SU-DHL-6 (cell line): ENCODE measurements around the gene TMLHE.

Experiments used
- CTCF ChIP-seq: fragments of 200-600 bp; sonication (generic); IDR thresholded peaks from one replicate; pipeline ENCODE4 v1.5.1; 2017; ENCODE audit warnings: antibody characterized with exemption, mild to moderate bottlenecking, low read length, moderate library complexity; ENCODE audit not compliant: insufficient read depth, poor library complexity, severe bottlenecking
- EZH2phosphoT487 ChIP-seq: fragments of 200-600 bp; sonication (generic), shearing (Covaris generic); conservative IDR thresholded peaks from 2 replicates; pipeline ENCODE4 v1.6.1; 2018; ENCODE audit warnings: mild to moderate bottlenecking, antibody characterized with exemption, low read length, moderate library complexity, mixed read lengths

- TF ChIP-seq CTCF: no peak
- no peak for TF ChIP-seq EZH2phosphoT487
Observed at GRCh38 chrX:155662282-155662681, 49.5 kb upstream of the TMLHE start.
